Vagina (tissue), 2 donors: Measurements from ENCODE around the gene ARCN1.

ENCODE experiments used
- CTCF ChIP-seq, 3 experiments: fragments of 450-650 bp in 2 of 3; fragments of 200-600 bp in 1 of 3; sonication (generic) in 1 of 3; IDR thresholded peaks; one replicate each; pipeline ENCODE4 v1.5.1; 2017 to 2019; ENCODE audit warnings: antibody characterized with exemption in 3 of 3, mild to moderate bottlenecking in 2 of 3, moderate library complexity in 2 of 3
- POLR2A ChIP-seq, 2 donors: fragments of 450-650 bp; IDR thresholded peaks; one replicate each; pipeline ENCODE4 v1.6.1; 2017; ENCODE audit warnings: antibody characterized with exemption in 2 of 2, mild to moderate bottlenecking in 2 of 2, moderate library complexity in 2 of 2
- POLR2AphosphoS5 ChIP-seq, 2 donors: sonication (generic); formaldehyde crosslinking; IDR thresholded peaks; one replicate each; pipeline ENCODE4 v1.9.0; 2017; ENCODE audit warnings: antibody characterized with exemption in 2 of 2, mild to moderate bottlenecking in 2 of 2, low read depth in 1 of 2; ENCODE audit not compliant: insufficient read depth in 1 of 2

GRCh38 chr11:118530180-118530682 lies 42.0 kb upstream of the ARCN1 start:
- TF ChIP-seq CTCF (IDR thresholded peaks at IDR 0.05) (no peak), POLR2A (IDR thresholded peaks at IDR 0.05) (no peak), POLR2AphosphoS5 (IDR thresholded peaks at IDR 0.05; ENCODE audit: insufficient read depth in 1 of 2, low read depth in 1 of 2) (no peak)
